Subcutaneous adipose tissue (tissue), 4 donors: Measurements from ENCODE around the gene RAPGEF2. TPM values are rescaled to one million over a fixed set of nuclear protein-coding genes. Genes with fewer than 3 reads are reported as not detected.

ENCODE experiments used
- CTCF ChIP-seq: fragments of 450-650 bp; IDR thresholded peaks from one replicate; pipeline ENCODE4 v1.5.1; 2016; ENCODE audit warnings: low read depth, mild to moderate bottlenecking, control low read depth, antibody characterized with exemption, moderate library complexity
- total RNA-seq, 4 donors: library from RNA; depleted of rRNA; stranded (reverse); fragments of >200 nt; gene quantifications; one replicate each; pipeline ENCODE4 v1.1.0, GENCODE V29; 2016

The RAPGEF2 gene
- total RNA-seq, 4 donors from 2014 or later: 41.2 to 71.8 (median 52.5) TPM

- no peak for TF ChIP-seq CTCF
Observed at GRCh38 chr4:159379836-159380235, 277.0 kb downstream of the RAPGEF2 start.

- no peak for TF ChIP-seq CTCF
Observed at GRCh38 chr4:159382856-159383561, 280.1 kb downstream of the RAPGEF2 start.

- no peak for TF ChIP-seq CTCF
Observed at GRCh38 chr4:159383562-159383931, 280.7 kb downstream of the RAPGEF2 start.

- no peak for TF ChIP-seq CTCF
Observed at GRCh38 chr4:159384017-159384416, 281.1 kb downstream of the RAPGEF2 start.

GRCh38 chr4:159384632-159385031, 281.8 kb downstream of the RAPGEF2 start:
- no peak for TF ChIP-seq CTCF

- TF ChIP-seq CTCF: no peak
Observed at GRCh38 chr4:159386620-159387019, 283.7 kb downstream of the RAPGEF2 start.

GRCh38 chr4:159389756-159390155, 286.9 kb downstream of the RAPGEF2 start:
- no peak for TF ChIP-seq CTCF
